ENCODE data around the gene FOXD3.
"Not testable (repeated sequence)": the region's sequence is repeated elsewhere in the genome, so short reads cannot be mapped to it uniquely, and the experiment has no call there.

The FOXD3 gene

GRCh38 chr1:63321066-63321784 lies 1.1 kb upstream of the FOXD3 start:
- DNase-seq: peak; percentile 50

GRCh38 chr1:63321785-63322113 lies 618 bp upstream of the FOXD3 start:
- DNase-seq: no peak

GRCh38 chr1:63322944-63323864 lies 837 bp downstream of the FOXD3 start:
- DNase-seq: no peak

- peak; percentile 41 for DNase-seq
Measured at GRCh38 chr1:63323865-63324778, 1.8 kb downstream of the FOXD3 start.

GRCh38 chr1:63324779-63325119 lies 2.4 kb downstream of the FOXD3 start:
- DNase-seq: no peak

- DNase-seq: no peak
Measured at GRCh38 chr1:63325279-63325985, 3.1 kb downstream of the FOXD3 start.

- peak; percentile 40 for DNase-seq
Measured at GRCh38 chr1:63326106-63326472, 3.7 kb downstream of the FOXD3 start.

GRCh38 chr1:63326473-63327380 lies 4.4 kb downstream of the FOXD3 start:
- peak; percentile 39 for DNase-seq

GRCh38 chr1:63327417-63328054 lies 5.2 kb downstream of the FOXD3 start:
- peak; percentile 78 for DNase-seq

- no peak for DNase-seq
Measured at GRCh38 chr1:63328122-63328521, 5.8 kb downstream of the FOXD3 start.

- no peak for DNase-seq
Measured at GRCh38 chr1:63328781-63329180, 6.4 kb downstream of the FOXD3 start.

- DNase-seq: no peak
Measured at GRCh38 chr1:63329621-63330330, 7.4 kb downstream of the FOXD3 start.

GRCh38 chr1:63330331-63330916 lies 8.1 kb downstream of the FOXD3 start:
- DNase-seq: no peak

GRCh38 chr1:63342402-63342801 lies 20.0 kb downstream of the FOXD3 start:
- no peak for DNase-seq

- no peak for DNase-seq
Measured at GRCh38 chr1:63343922-63344321, 21.6 kb downstream of the FOXD3 start.

GRCh38 chr1:63350320-63350719 lies 28.0 kb downstream of the FOXD3 start:
- DNase-seq: no peak

GRCh38 chr1:63352736-63353135 lies 30.4 kb downstream of the FOXD3 start:
- no peak for DNase-seq

GRCh38 chr1:63356234-63356633 lies 33.9 kb downstream of the FOXD3 start:
- not testable (repeated sequence) for DNase-seq

- DNase-seq: no peak
Measured at GRCh38 chr1:63359561-63359960, 37.2 kb downstream of the FOXD3 start.

- no peak for DNase-seq
Measured at GRCh38 chr1:63362073-63362472, 39.7 kb downstream of the FOXD3 start.
